Keratinocyte (primary cell): Measurements from ENCODE around the gene CNTNAP5.

Experiments used
- EZH2 ChIP-seq: IDR thresholded peaks from one replicate; pipeline ENCODE4 v1.6.1; 2012; ENCODE audit warnings: inconsistent platforms, mild to moderate bottlenecking, low read length, moderate library complexity
- TF ChIP-seq, protein P1 (sequence below), 3 experiments: IDR thresholded peaks in 1 of 3; conservative IDR thresholded peaks in 1 of 3; optimal IDR thresholded peaks in 1 of 3; 2 replicates in 2 of 3; 3 replicates in 1 of 3; pipeline versions ENCODE3 to v1.5.1; 2011; ENCODE audit warnings: low read length in 3 of 3, mild to moderate bottlenecking in 3 of 3, moderate library complexity in 2 of 3, control low read depth in 1 of 3, inconsistent platforms in 1 of 3; ENCODE audit not compliant: insufficient read depth in 2 of 3; ENCODE audit errors: extremely low read depth in 1 of 3

DNA sequence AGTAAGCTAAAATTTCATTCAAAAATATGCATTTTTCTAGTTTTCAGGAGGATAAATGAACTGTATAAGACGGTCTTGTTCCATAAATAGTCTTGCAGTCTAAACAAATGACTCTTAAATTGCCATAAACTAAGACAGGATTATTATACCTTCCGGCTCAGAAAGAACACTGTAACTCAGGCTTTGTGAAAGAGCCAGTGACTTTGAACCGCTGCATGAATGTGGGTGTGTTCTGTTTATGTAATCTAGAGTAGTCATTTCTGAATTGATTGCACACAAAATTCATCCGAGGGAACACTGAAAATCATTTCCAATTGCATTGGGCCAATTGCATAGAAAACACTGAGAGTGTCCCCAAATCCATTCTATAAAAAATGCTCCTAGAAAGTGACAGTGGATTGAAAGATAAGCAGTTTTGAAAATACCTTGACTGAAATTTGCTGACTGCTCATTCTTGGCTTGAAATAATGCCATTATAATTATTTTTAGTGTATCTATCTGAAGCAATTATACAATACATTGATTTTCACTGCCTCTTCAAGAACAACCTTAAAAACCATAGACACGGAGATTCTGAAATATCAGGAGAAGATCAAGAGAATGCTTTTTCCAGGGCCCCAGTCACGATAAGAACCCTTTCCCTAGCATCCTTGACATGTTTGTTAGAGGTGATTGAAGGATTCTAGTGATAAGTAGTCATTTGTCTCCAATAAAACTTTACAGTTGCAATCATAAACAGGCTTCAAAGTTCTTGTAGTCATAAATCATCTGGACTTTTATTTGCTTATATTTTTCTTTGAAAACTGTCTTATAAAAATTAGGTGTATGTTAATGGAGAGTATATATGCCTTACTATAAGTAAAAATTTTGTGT, 55.4 kb downstream of the CNTNAP5 start:
- TF ChIP-seq, protein P1, sequence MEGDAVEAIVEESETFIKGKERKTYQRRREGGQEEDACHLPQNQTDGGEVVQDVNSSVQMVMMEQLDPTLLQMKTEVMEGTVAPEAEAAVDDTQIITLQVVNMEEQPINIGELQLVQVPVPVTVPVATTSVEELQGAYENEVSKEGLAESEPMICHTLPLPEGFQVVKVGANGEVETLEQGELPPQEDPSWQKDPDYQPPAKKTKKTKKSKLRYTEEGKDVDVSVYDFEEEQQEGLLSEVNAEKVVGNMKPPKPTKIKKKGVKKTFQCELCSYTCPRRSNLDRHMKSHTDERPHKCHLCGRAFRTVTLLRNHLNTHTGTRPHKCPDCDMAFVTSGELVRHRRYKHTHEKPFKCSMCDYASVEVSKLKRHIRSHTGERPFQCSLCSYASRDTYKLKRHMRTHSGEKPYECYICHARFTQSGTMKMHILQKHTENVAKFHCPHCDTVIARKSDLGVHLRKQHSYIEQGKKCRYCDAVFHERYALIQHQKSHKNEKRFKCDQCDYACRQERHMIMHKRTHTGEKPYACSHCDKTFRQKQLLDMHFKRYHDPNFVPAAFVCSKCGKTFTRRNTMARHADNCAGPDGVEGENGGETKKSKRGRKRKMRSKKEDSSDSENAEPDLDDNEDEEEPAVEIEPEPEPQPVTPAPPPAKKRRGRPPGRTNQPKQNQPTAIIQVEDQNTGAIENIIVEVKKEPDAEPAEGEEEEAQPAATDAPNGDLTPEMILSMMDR (optimal IDR thresholded peaks at IDR 0.05 in 1 of 3, IDR thresholded peaks at IDR 0.05 in 1 of 3, conservative IDR thresholded peaks at IDR 0.05 in 1 of 3; ENCODE audit: extremely low read depth in 1 of 3, insufficient read depth in 2 of 3, low read length in 3 of 3) = no peak
- TF ChIP-seq EZH2 = no peak
